ENCODE data around the gene TSPEAR.
"Not testable (repeated sequence)": the region's sequence is repeated elsewhere in the genome, so short reads cannot be mapped to it uniquely, and the experiment has no call there.

TSPEAR gene

GRCh38 chr21:44568261-44568660 is 143.1 kb downstream of the TSPEAR start:
- no peaks in the 10 kb centered on the region for H3K4me1 ChIP-seq (ENCODE audit: control insufficient read depth, insufficient read depth, low read length)
- H3K4me3 ChIP-seq (ENCODE audit: low read depth, low read length): no peak overlapping the region
- H3K9ac ChIP-seq (ENCODE audit: low read length): no peak overlapping the region
- no peaks in the 10 kb centered on the region for H3K27me3 ChIP-seq (ENCODE audit: control insufficient read depth, insufficient read depth, low read length)
- H3K36me3 ChIP-seq (ENCODE audit: control insufficient read depth, insufficient read depth, low read length): no peaks in the 10 kb centered on the region
- H3K27ac ChIP-seq (ENCODE audit: low read depth, low read length): no peak overlapping the region
- peaks cover 20% of the 10 kb centered on the region for H3K9me3 ChIP-seq (ENCODE audit: control insufficient read depth, insufficient read depth, low read depth, low read length)

- no peaks in the 10 kb centered on the region for H3K4me1 ChIP-seq (ENCODE audit: control insufficient read depth, insufficient read depth, low read length)
- no peaks in the 10 kb centered on the region for H3K36me3 ChIP-seq (ENCODE audit: control insufficient read depth, insufficient read depth, low read length)
- no peak overlapping the region for H3K4me3 ChIP-seq (ENCODE audit: low read depth, low read length)
- no peaks in the 10 kb centered on the region for H3K27me3 ChIP-seq (ENCODE audit: control insufficient read depth, insufficient read depth, low read length)
- no peak overlapping the region for H3K9ac ChIP-seq (ENCODE audit: low read length)
- peaks cover 20% of the 10 kb centered on the region for H3K9me3 ChIP-seq (ENCODE audit: control insufficient read depth, insufficient read depth, low read depth, low read length)
- no peak overlapping the region for H3K27ac ChIP-seq (ENCODE audit: low read depth, low read length)
Measured at GRCh38 chr21:44567481-44568171, 143.7 kb downstream of the TSPEAR start.

GRCh38 chr21:44566403-44566802 is 145.0 kb downstream of the TSPEAR start:
- no peak overlapping the region for H3K9ac ChIP-seq (ENCODE audit: low read length)
- H3K27me3 ChIP-seq (ENCODE audit: control insufficient read depth, insufficient read depth, low read length): no peaks in the 10 kb centered on the region
- H3K4me3 ChIP-seq (ENCODE audit: low read depth, low read length): no peak overlapping the region
- H3K36me3 ChIP-seq (ENCODE audit: control insufficient read depth, insufficient read depth, low read length): no peaks in the 10 kb centered on the region
- peaks cover 9% of the 10 kb centered on the region for H3K9me3 ChIP-seq (ENCODE audit: control insufficient read depth, insufficient read depth, low read depth, low read length)
- no peaks in the 10 kb centered on the region for H3K4me1 ChIP-seq (ENCODE audit: control insufficient read depth, insufficient read depth, low read length)
- H3K27ac ChIP-seq (ENCODE audit: low read depth, low read length): no peak overlapping the region

- no peaks in the 10 kb centered on the region for H3K36me3 ChIP-seq (ENCODE audit: control insufficient read depth, insufficient read depth, low read length)
- 0 out of 2 replicates have a peak, but pooled peaks cover under 1% of the 10 kb centered on the region for H3K9me3 ChIP-seq (ENCODE audit: control insufficient read depth, insufficient read depth, low read depth, low read length)
- H3K27ac ChIP-seq (ENCODE audit: low read depth, low read length): no peak overlapping the region
- H3K4me3 ChIP-seq (ENCODE audit: low read depth, low read length): no peak overlapping the region
- H3K9ac ChIP-seq (ENCODE audit: low read length): no peak overlapping the region
- H3K4me1 ChIP-seq (ENCODE audit: control insufficient read depth, insufficient read depth, low read length): no peaks in the 10 kb centered on the region
- H3K27me3 ChIP-seq (ENCODE audit: control insufficient read depth, insufficient read depth, low read length): no peaks in the 10 kb centered on the region
Measured at GRCh38 chr21:44564886-44565598, 146.3 kb downstream of the TSPEAR start.

- Histone ChIP-seq H3K27ac (ENCODE audit: low read depth, low read length) (no peak overlapping the region), H3K4me3 (ENCODE audit: low read depth, low read length) (no peak overlapping the region), H3K27me3 (ENCODE audit: control insufficient read depth, insufficient read depth, low read length) (no peaks in the 10 kb centered on the region), H3K9me3 (ENCODE audit: control insufficient read depth, insufficient read depth, low read depth, low read length) (no peaks in the 10 kb centered on the region), H3K36me3 (ENCODE audit: control insufficient read depth, insufficient read depth, low read length) (no peaks in the 10 kb centered on the region), H3K9ac (ENCODE audit: low read length) (no peak overlapping the region), H3K4me1 (ENCODE audit: control insufficient read depth, insufficient read depth, low read length) (no peaks in the 10 kb centered on the region)
Measured at GRCh38 chr21:44564099-44564498, 147.3 kb downstream of the TSPEAR start.

GRCh38 chr21:44558695-44559094 is 152.7 kb downstream of the TSPEAR start, which contains the start of gene KRTAP10-3:
Gene KRTAP10-3 (minus strand): TSS chr21:44558795. CDS start chr21:44558715, 80 bp downstream.
- Histone ChIP-seq H3K4me3 (ENCODE audit: low read depth, low read length) (no peak within 1 kb of the TSS), H3K27me3 (ENCODE audit: control insufficient read depth, insufficient read depth, low read length) (no peaks in the 10 kb centered on the region), H3K36me3 (ENCODE audit: control insufficient read depth, insufficient read depth, low read length) (no peaks in the 10 kb centered on the region)

GRCh38 chr21:44558329-44558675 is 153.1 kb downstream of the TSPEAR start:
- H3K27ac ChIP-seq (ENCODE audit: low read depth, low read length); H3K4me1 ChIP-seq (ENCODE audit: control insufficient read depth, insufficient read depth, low read length): not testable (repeated sequence)

More at GRCh38 chr21:44558695-44559094, 152.7 kb downstream of the TSPEAR start, which contains the start of gene KRTAP10-3:
- H3K9me3 ChIP-seq (ENCODE audit: control insufficient read depth, insufficient read depth, low read depth, low read length): no peaks in the 10 kb centered on the region
- H3K4me1 ChIP-seq (ENCODE audit: control insufficient read depth, insufficient read depth, low read length): peaks cover 5% of the 10 kb centered on the region; the same call in 1 of the 2 replicates
- H3K9ac ChIP-seq (ENCODE audit: low read length): no peak within 1 kb of the TSS
- no peak within 1 kb of the TSS for H3K27ac ChIP-seq (ENCODE audit: low read depth, low read length)

GRCh38 chr21:44557491-44558328 is 153.7 kb downstream of the TSPEAR start:
- no peaks in the 10 kb centered on the region for H3K36me3 ChIP-seq (ENCODE audit: control insufficient read depth, insufficient read depth, low read length)
- no peaks in the 10 kb centered on the region for H3K9me3 ChIP-seq (ENCODE audit: control insufficient read depth, insufficient read depth, low read depth, low read length)
- peaks cover 9% of the 10 kb centered on the region for H3K4me1 ChIP-seq (ENCODE audit: control insufficient read depth, insufficient read depth, low read length)
- H3K4me3 ChIP-seq (ENCODE audit: low read depth, low read length): no peak overlapping the region
- H3K27me3 ChIP-seq (ENCODE audit: control insufficient read depth, insufficient read depth, low read length): no peaks in the 10 kb centered on the region
- no peak overlapping the region for H3K27ac ChIP-seq (ENCODE audit: low read depth, low read length)
- H3K9ac ChIP-seq (ENCODE audit: low read length): no peak overlapping the region

More at GRCh38 chr21:44558329-44558675, 153.1 kb downstream of the TSPEAR start:
- H3K36me3 ChIP-seq (ENCODE audit: control insufficient read depth, insufficient read depth, low read length); H3K27me3 ChIP-seq (ENCODE audit: control insufficient read depth, insufficient read depth, low read length); H3K9me3 ChIP-seq (ENCODE audit: control insufficient read depth, insufficient read depth, low read depth, low read length); H3K4me3 ChIP-seq (ENCODE audit: low read depth, low read length); H3K9ac ChIP-seq (ENCODE audit: low read length): not testable (repeated sequence)

GRCh38 chr21:44556879-44557278 is 154.5 kb downstream of the TSPEAR start:
- H3K4me1 ChIP-seq (ENCODE audit: control insufficient read depth, insufficient read depth, low read length): peaks cover 17% of the 10 kb centered on the region
- H3K36me3 ChIP-seq (ENCODE audit: control insufficient read depth, insufficient read depth, low read length): no peaks in the 10 kb centered on the region
- no peak overlapping the region for H3K27ac ChIP-seq (ENCODE audit: low read depth, low read length)
- no peak overlapping the region for H3K9ac ChIP-seq (ENCODE audit: low read length)
- H3K9me3 ChIP-seq (ENCODE audit: control insufficient read depth, insufficient read depth, low read depth, low read length): no peaks in the 10 kb centered on the region
- no peaks in the 10 kb centered on the region for H3K27me3 ChIP-seq (ENCODE audit: control insufficient read depth, insufficient read depth, low read length)
- no peak overlapping the region for H3K4me3 ChIP-seq (ENCODE audit: low read depth, low read length)

GRCh38 chr21:44555200-44555875 is 156.0 kb downstream of the TSPEAR start:
- Histone ChIP-seq H3K9ac (ENCODE audit: low read length) (no peak overlapping the region), H3K27ac (ENCODE audit: low read depth, low read length) (no peak overlapping the region), H3K4me3 (ENCODE audit: low read depth, low read length) (no peak overlapping the region), H3K4me1 (ENCODE audit: control insufficient read depth, insufficient read depth, low read length) (peaks cover 30% of the 10 kb centered on the region), H3K36me3 (ENCODE audit: control insufficient read depth, insufficient read depth, low read length) (no peaks in the 10 kb centered on the region), H3K27me3 (ENCODE audit: control insufficient read depth, insufficient read depth, low read length) (no peaks in the 10 kb centered on the region), H3K9me3 (ENCODE audit: control insufficient read depth, insufficient read depth, low read depth, low read length) (no peaks in the 10 kb centered on the region)

Measured in HUES6 (cell line).